Esophagus muscularis mucosa (tissue), 4 donors: ENCODE data around the gene REEP6. TPM values are rescaled to one million over a fixed set of nuclear protein-coding genes. Genes with fewer than 3 reads are reported as not detected.

ENCODE experiments used
- DNase-seq: peaks from one replicate; pipeline ENCODE4 v3.0.0-alpha.2; 2017; ENCODE audit errors: extremely low spot score
- H3K27ac ChIP-seq, 4 donors: fragments of 200-600 bp; sonication (generic); replicated peaks in 1 of 4; 1 replicate in 3 of 4; 2 replicates in 1 of 4; pipeline ENCODE4 v1.5.1; 2016 to 2019; ENCODE audit warnings: mild to moderate bottlenecking in 1 of 4
- H3K27me3 ChIP-seq, 4 donors: fragments of 200-600 bp; sonication (generic); one replicate each; pipeline versions ENCODE4 v1.5.1 to v1.6.0; 2016 to 2019
- H3K36me3 ChIP-seq, 4 donors: fragments of 200-600 bp; sonication (generic); one replicate each; pipeline ENCODE4 v1.5.1; 2016 to 2019
- H3K4me1 ChIP-seq, 4 donors: fragments of 200-600 bp; sonication (generic); one replicate each; pipeline ENCODE4 v1.5.1; 2016 to 2019
- H3K4me3 ChIP-seq, 4 donors: fragments of 200-600 bp; sonication (generic); 1 replicate in 2 of 4; 2 replicates in 2 of 4; pipeline ENCODE4 v1.5.1; 2016 to 2019; ENCODE audit warnings: mild to moderate bottlenecking in 4 of 4, moderate library complexity in 1 of 4
- H3K9me3 ChIP-seq, 4 donors: fragments of 200-600 bp; sonication (generic); 1 replicate in 3 of 4; 2 replicates in 1 of 4; pipeline ENCODE4 v1.5.1; 2016 to 2019
- CTCF ChIP-seq, 3 experiments: fragments of 200-600 bp in 2 of 3; fragments of 450-650 bp in 1 of 3; sonication (generic) in 2 of 3; IDR thresholded peaks; one replicate each; pipeline ENCODE4 v1.5.1; 2017 to 2019; ENCODE audit warnings: antibody characterized with exemption in 3 of 3, mild to moderate bottlenecking in 2 of 3, moderate library complexity in 1 of 3
- EP300 ChIP-seq: sonication (generic); formaldehyde crosslinking; IDR thresholded peaks from one replicate; pipeline ENCODE4 v1.6.1; 2017; ENCODE audit warnings: antibody characterized with exemption
- POLR2A ChIP-seq: fragments of 450-650 bp; IDR thresholded peaks from one replicate; pipeline ENCODE4 v1.6.1; 2017; ENCODE audit warnings: antibody characterized with exemption, moderate library complexity, mild to moderate bottlenecking, low read depth
- POLR2AphosphoS5 ChIP-seq, 2 donors: sonication (generic); formaldehyde crosslinking; IDR thresholded peaks; one replicate each; pipeline ENCODE4 v1.6.1; 2017; ENCODE audit warnings: antibody characterized with exemption in 2 of 2
- WGBS: methylation state at CpG from one replicate; pipeline ENCODE4 v1.1.5; 2018; 5-methylcytosine and 5-hydroxymethylcytosine counted together
- intact Hi-C: fragments of 100-400 bp; cut with DNase I; formaldehyde crosslinking; loops from one replicate; pipeline ENCODE4 v1.15.1; 2023
- total RNA-seq, 4 donors: library from RNA; depleted of rRNA; stranded (reverse); fragments of >200 nt; gene quantifications; one replicate each; pipeline versions ENCODE4 v1.1.0 to v1.2.1, GENCODE V29; 2016

Gene REEP6
- total RNA-seq, 4 donors from 2014 or later = 0.23 to 2.3 (median 0.99) TPM; not detected in 1

GRCh38 chr19:1469255-1470054, 21.5 kb upstream of the REEP6 start:
- Histone ChIP-seq H3K9me3 (no peaks in the 10 kb centered on the region), H3K4me1 (peaks cover 58 to 95% (median 85%) of the 10 kb centered on the region in 4 donors), H3K27me3 (peaks cover 32 to 100% (median 71%) of the 10 kb centered on the region in 4 donors), H3K36me3 (peaks cover 0 to 10% (median under 1%) of the 10 kb centered on the region in 4 donors), H3K27ac (no peak overlapping the region), H3K4me3 (peak overlapping the region; percentile 46 to 59 (median 49))
- no peak for DNase-seq
- 12% methylated on average over 32 of the region's 117 CpGs for WGBS
- no peak for TF ChIP-seq POLR2A
- TF ChIP-seq CTCF (IDR thresholded peaks at IDR 0.05) = no peak
- no peak for TF ChIP-seq POLR2AphosphoS5 (IDR thresholded peaks at IDR 0.05)
- TF ChIP-seq EP300 = no peak
- intact Hi-C loops = no loop called here

GRCh38 chr19:1470055-1470304, 21.0 kb upstream of the REEP6 start:
- Histone ChIP-seq H3K4me3 (peak overlapping the region; percentile 46 to 59 (median 49)), H3K36me3 (peaks cover 0 to 15% (median 5%) of the 10 kb centered on the region in 4 donors), H3K4me1 (peaks cover 58 to 95% (median 86%) of the 10 kb centered on the region in 4 donors), H3K27me3 (peaks cover 32 to 100% (median 71%) of the 10 kb centered on the region in 4 donors), H3K9me3 (no peaks in the 10 kb centered on the region), H3K27ac (no peak overlapping the region)
- 6% methylated on average over 6 of the region's 22 CpGs for WGBS
- DNase-seq = no peak
- TF ChIP-seq EP300 (no peak), POLR2A (no peak), CTCF (IDR thresholded peaks at IDR 0.05) (no peak), POLR2AphosphoS5 (IDR thresholded peaks at IDR 0.05) (no peak)
- intact Hi-C loops = no loop called here

GRCh38 chr19:1470305-1471009, 20.5 kb upstream of the REEP6 start:
- 9% methylated on average over 31 of the region's 67 CpGs for WGBS
- H3K4me3 ChIP-seq = peak overlapping the region; percentile 46 to 59 (median 49)
- no peak for TF ChIP-seq POLR2A
- no peak for TF ChIP-seq POLR2AphosphoS5 (IDR thresholded peaks at IDR 0.05)
- no peak for TF ChIP-seq CTCF (IDR thresholded peaks at IDR 0.05)
- H3K27me3 ChIP-seq = peaks cover 32 to 100% (median 71%) of the 10 kb centered on the region in 4 donors
- peaks cover 58 to 91% (median 84%) of the 10 kb centered on the region in 4 donors for H3K4me1 ChIP-seq
- H3K36me3 ChIP-seq = peaks cover 0 to 20% (median 8%) of the 10 kb centered on the region in 4 donors
- no peak overlapping the region for H3K27ac ChIP-seq
- intact Hi-C loops = no loop called here
- no peak for DNase-seq
- no peaks in the 10 kb centered on the region for H3K9me3 ChIP-seq

- DNase-seq = no peak
- Histone ChIP-seq H3K4me3 (peak overlapping the region; percentile 46 to 59 (median 49)), H3K4me1 (peaks cover 57 to 88% (median 79%) of the 10 kb centered on the region in 4 donors), H3K9me3 (no peaks in the 10 kb centered on the region), H3K27me3 (peaks cover 32 to 97% (median 66%) of the 10 kb centered on the region in 4 donors), H3K36me3 (peaks cover 0 to 25% (median 14%) of the 10 kb centered on the region in 4 donors), H3K27ac (no peak overlapping the region)
- TF ChIP-seq CTCF (IDR thresholded peaks at IDR 0.05) (no peak), POLR2AphosphoS5 (IDR thresholded peaks at IDR 0.05) (no peak), EP300 (no peak), POLR2A (no peak)
- intact Hi-C loops = no loop called here
- WGBS = 36% methylated on average over 12 of the region's 28 CpGs
Observed at GRCh38 chr19:1471010-1471514, 19.9 kb upstream of the REEP6 start.
